Upper lobe of left lung (tissue), 6 donors: ENCODE data around the gene ANGPTL1. TPM values are rescaled to one million over a fixed set of nuclear protein-coding genes. Genes with fewer than 3 reads are reported as not detected.

ENCODE experiments used
- ATAC-seq, 2 donors: fragments of 200-7000 bp; cut with Tn5 transposase; one replicate each; pipeline ENCODE4 v1.9.1; 2022; ENCODE audit warnings: mild to moderate bottlenecking in 2 of 2, moderate library complexity in 2 of 2; ENCODE audit not compliant: low FRiP score in 2 of 2
- DNase-seq, 2 donors: peaks; one replicate each; pipeline ENCODE4 v3.0.0-alpha.2; 2019 to 2020
- H3K27ac ChIP-seq, 4 donors: fragments of 200-600 bp; sonication (generic); one replicate each; pipeline ENCODE4 v1.5.1; 2016 to 2019
- H3K27me3 ChIP-seq, 4 donors: fragments of 200-600 bp; sonication (generic); one replicate each; pipeline ENCODE4 v1.5.1; 2017 to 2019
- H3K36me3 ChIP-seq, 4 donors: fragments of 200-600 bp; sonication (generic); one replicate each; pipeline ENCODE4 v1.5.1; 2016 to 2019
- H3K4me1 ChIP-seq, 4 donors: fragments of 200-600 bp; sonication (generic); one replicate each; pipeline ENCODE4 v1.5.1; 2018 to 2019
- H3K4me3 ChIP-seq, 4 donors: fragments of 200-600 bp; sonication (generic); one replicate each; pipeline ENCODE4 v1.5.1; 2017 to 2019; ENCODE audit warnings: mild to moderate bottlenecking in 2 of 4, moderate library complexity in 1 of 4
- H3K9me3 ChIP-seq, 4 donors: fragments of 200-600 bp; sonication (generic); one replicate each; pipeline ENCODE4 v1.5.1; 2018 to 2019
- EP300 ChIP-seq, 4 donors: sonication (generic); formaldehyde crosslinking; IDR thresholded peaks; one replicate each; pipeline ENCODE4 v1.5.1; 2017; ENCODE audit warnings: antibody characterized with exemption in 4 of 4, control low read depth in 2 of 4
- POLR2A ChIP-seq, 4 donors: fragments of 450-650 bp; IDR thresholded peaks; one replicate each; pipeline ENCODE4 v1.5.1; 2016 to 2017; ENCODE audit warnings: antibody characterized with exemption in 4 of 4, mild to moderate bottlenecking in 2 of 4
- POLR2AphosphoS5 ChIP-seq, 2 donors: sonication (generic); formaldehyde crosslinking; IDR thresholded peaks; one replicate each; pipeline ENCODE4 v1.5.1; 2017; ENCODE audit warnings: antibody characterized with exemption in 2 of 2
- WGBS, 2 donors: methylation state at CpG; one replicate each; pipeline ENCODE4 v1.1.5; 2017 to 2018; 5-methylcytosine and 5-hydroxymethylcytosine counted together
- total RNA-seq, 6 donors: library from RNA; depleted of rRNA in 4 of 6; stranded (reverse); fragments of >200 nt in 4 of 6; gene quantifications; one replicate each; pipeline versions ENCODE4 v1.1.0 to v1.2.1, GENCODE V29; 2016 to 2021
- TF ChIP-seq, protein P1 (sequence below), 6 experiments: fragments of 450-650 bp in 4 of 6; fragments of 200-600 bp in 2 of 6; sonication (generic) in 2 of 6; IDR thresholded peaks; one replicate each; pipeline ENCODE4 v1.5.1; 2016 to 2019; ENCODE audit warnings: antibody characterized with exemption in 6 of 6
- donor health status: DM: no; HTN: no; CAD: no; lungs with moderate emphysema.
- donor health status: DM: no; HTN: yes; CAD: no; lungs with severe emphysema.

The ANGPTL1 gene
- total RNA-seq, 6 donors from 2014 or later, result 4.9 to 22.8 (median 15.8) TPM

DNA sequence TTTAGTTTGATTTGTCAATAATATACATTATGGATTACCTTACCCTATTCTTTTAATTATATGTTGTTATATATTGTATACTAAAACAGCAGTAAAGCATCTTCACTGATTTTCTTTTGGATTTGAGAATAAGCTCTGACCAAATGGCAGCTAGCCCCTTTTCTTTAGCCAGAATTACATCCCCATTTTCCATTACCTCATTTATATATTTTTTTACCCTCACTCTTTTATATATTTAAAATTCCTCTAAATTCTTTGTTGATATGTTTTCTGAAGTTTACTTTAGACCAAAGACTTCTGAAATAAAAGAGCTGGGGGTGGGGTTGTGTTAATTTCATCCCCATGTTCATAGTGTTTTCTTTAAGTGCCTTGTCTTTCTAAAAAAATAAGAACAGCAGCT is 24.6 kb downstream of the ANGPTL1 start:
- no peaks in the 10 kb centered on the region for H3K9me3 ChIP-seq
- H3K36me3 ChIP-seq, result no peaks in the 10 kb centered on the region
- DNase-seq (no peak), ATAC-seq (no peak)
- no peaks in the 10 kb centered on the region for H3K27me3 ChIP-seq
- H3K4me1 ChIP-seq, result no peaks in the 10 kb centered on the region
- no peak overlapping the region for H3K27ac ChIP-seq
- no peak overlapping the region for H3K4me3 ChIP-seq
- TF ChIP-seq POLR2AphosphoS5 (IDR thresholded peaks at IDR 0.05) (no peak), EP300 (IDR thresholded peaks at IDR 0.05) (no peak), POLR2A (IDR thresholded peaks at IDR 0.05) (no peak)
- TF ChIP-seq, protein P1, sequence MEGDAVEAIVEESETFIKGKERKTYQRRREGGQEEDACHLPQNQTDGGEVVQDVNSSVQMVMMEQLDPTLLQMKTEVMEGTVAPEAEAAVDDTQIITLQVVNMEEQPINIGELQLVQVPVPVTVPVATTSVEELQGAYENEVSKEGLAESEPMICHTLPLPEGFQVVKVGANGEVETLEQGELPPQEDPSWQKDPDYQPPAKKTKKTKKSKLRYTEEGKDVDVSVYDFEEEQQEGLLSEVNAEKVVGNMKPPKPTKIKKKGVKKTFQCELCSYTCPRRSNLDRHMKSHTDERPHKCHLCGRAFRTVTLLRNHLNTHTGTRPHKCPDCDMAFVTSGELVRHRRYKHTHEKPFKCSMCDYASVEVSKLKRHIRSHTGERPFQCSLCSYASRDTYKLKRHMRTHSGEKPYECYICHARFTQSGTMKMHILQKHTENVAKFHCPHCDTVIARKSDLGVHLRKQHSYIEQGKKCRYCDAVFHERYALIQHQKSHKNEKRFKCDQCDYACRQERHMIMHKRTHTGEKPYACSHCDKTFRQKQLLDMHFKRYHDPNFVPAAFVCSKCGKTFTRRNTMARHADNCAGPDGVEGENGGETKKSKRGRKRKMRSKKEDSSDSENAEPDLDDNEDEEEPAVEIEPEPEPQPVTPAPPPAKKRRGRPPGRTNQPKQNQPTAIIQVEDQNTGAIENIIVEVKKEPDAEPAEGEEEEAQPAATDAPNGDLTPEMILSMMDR (IDR thresholded peaks at IDR 0.05), result no peak

DNA sequence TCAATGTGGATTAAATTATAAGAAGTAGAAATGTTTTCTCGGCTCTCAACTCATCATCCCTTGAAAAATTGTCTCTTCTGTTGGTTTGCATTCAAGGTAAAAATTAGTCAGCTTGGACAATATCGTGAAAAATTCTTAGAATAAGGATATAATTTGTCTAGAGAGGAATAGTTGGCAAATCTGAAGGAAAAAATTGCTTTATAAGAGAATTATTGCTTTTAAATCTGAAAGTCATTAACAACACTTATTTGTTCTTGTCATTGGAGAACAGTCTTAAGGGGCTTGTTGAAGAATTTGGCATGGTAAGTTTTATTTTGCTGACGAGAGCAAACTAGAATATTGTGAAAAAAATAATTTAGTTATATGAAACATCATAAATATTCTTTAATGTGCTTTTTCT is 26.4 kb downstream of the ANGPTL1 start:
- no peak for DNase-seq

DNA sequence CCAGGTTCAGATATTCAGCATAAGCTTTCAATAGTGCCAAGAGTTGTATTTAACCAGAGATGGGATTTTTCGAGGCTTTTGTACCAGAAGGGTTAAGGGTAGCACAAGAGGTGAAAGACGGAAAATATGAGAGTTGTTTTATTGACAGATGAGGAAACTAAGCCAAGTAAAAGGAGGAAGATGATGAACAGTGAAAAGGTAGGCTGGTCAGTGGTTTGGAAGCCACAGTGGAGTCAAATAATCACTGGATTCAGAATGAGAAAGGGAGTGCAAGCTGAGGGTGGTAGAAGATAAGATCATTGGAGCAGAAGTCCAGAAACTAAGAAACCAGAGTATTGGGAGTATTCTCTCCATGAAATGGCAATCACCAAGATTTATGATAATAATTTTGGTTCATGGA is 45.7 kb downstream of the ANGPTL1 start:
- Histone ChIP-seq H3K36me3 (no peaks in the 10 kb centered on the region), H3K27me3 (no peaks in the 10 kb centered on the region), H3K27ac (no peak overlapping the region), H3K4me1 (no peaks in the 10 kb centered on the region), H3K4me3 (no peak overlapping the region), H3K9me3 (no peaks in the 10 kb centered on the region)
- TF ChIP-seq, protein P1 (IDR thresholded peaks at IDR 0.05), result no peak
- TF ChIP-seq POLR2AphosphoS5 (IDR thresholded peaks at IDR 0.05), result no peak
- no peak for TF ChIP-seq EP300 (IDR thresholded peaks at IDR 0.05)
- no peak for TF ChIP-seq POLR2A (IDR thresholded peaks at IDR 0.05)
- ATAC-seq, result no peak
- 96 to 98% methylated on average over 2 of the region's 2 CpGs for WGBS, 2 donors
- no peak for DNase-seq

More for the DNA sequence above, 26.4 kb downstream of the ANGPTL1 start:
- Histone ChIP-seq H3K36me3 (no peaks in the 10 kb centered on the region), H3K4me1 (no peaks in the 10 kb centered on the region), H3K27ac (no peak overlapping the region), H3K4me3 (no peak overlapping the region), H3K9me3 (no peaks in the 10 kb centered on the region), H3K27me3 (no peaks in the 10 kb centered on the region)
- TF ChIP-seq, protein P1 (IDR thresholded peaks at IDR 0.05), result no peak
- TF ChIP-seq POLR2AphosphoS5 (IDR thresholded peaks at IDR 0.05), result no peak
- 85 to 92% methylated on average over 3 of the region's 3 CpGs for WGBS, 2 donors
- no peak for ATAC-seq

DNA sequence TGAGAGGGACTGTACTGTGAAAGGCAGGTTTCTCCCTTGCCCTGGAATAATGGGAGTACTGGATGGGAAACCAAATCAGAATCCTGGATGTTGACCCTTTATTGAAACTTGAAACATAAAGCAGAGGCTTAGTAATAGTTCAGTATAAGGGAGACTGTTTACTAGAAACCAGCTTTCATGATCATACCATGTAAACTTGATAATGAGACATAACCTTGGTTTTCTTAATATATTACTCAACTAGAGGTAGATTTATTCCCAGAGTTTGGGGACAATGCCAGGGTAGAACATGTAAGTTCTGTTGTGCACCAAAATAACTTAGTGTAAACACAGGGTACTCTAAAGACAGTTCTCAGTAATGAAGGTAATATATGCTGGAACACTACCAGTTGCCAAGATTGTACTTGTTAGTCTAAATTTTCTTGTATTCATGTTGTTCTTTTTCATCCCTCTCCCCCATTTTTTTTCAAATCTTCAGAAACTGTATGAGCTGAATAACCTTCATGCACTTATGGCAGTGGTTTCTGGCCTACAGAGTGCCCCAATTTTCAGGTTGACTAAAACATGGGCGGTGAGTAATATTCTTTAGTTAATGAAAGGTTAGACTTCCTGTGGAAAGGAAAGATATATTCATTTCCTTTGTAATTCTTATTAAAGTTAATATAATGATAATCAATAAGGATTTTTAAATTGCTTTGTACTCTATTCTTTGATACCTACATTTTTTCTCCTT is 49.6 kb downstream of the ANGPTL1 start:
- WGBS, 2 donors, result 85 to 86% methylated on average over 1 of the region's 1 CpG
- no peak overlapping the region for H3K4me3 ChIP-seq
- H3K4me1 ChIP-seq, result no peaks in the 10 kb centered on the region
- DNase-seq, result no peak
- no peaks in the 10 kb centered on the region for H3K9me3 ChIP-seq
- H3K27ac ChIP-seq, result no peak overlapping the region
- no peak for ATAC-seq
- H3K27me3 ChIP-seq, result no peaks in the 10 kb centered on the region
- TF ChIP-seq POLR2AphosphoS5 (IDR thresholded peaks at IDR 0.05), result no peak
- no peaks in the 10 kb centered on the region for H3K36me3 ChIP-seq

DNA sequence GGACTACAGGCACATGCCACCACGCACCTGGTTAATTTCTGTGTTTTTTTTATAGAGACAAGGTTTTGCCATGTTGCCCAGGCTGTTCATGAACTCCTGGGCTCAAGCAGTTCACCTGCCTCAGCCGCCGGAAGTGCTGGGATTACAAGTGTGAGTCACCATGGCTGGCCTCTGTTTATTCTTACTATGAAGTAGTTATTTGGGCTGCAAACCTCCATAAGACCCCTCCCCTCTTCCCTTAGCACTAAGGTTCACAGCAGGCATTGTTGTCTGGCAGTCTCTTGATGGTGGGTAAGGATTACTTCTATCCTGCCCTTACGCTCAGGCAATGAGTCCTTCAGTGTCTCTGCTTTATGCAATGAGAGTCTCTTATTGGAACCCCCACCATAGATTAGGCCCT is 51.8 kb downstream of the ANGPTL1 start:
- 97 to 99% methylated on average over 4 of the region's 4 CpGs for WGBS, 2 donors
- Histone ChIP-seq H3K36me3 (no peaks in the 10 kb centered on the region), H3K4me1 (no peaks in the 10 kb centered on the region), H3K27me3 (no peaks in the 10 kb centered on the region), H3K27ac (no peak overlapping the region), H3K4me3 (no peak overlapping the region), H3K9me3 (no peaks in the 10 kb centered on the region)
- no peak for ATAC-seq
- no peak for DNase-seq
- TF ChIP-seq EP300 (IDR thresholded peaks at IDR 0.05) (no peak), POLR2A (IDR thresholded peaks at IDR 0.05) (no peak), POLR2AphosphoS5 (IDR thresholded peaks at IDR 0.05) (no peak)
- TF ChIP-seq, protein P1 (IDR thresholded peaks at IDR 0.05), result no peak
